ENCODE results near the gene ICE2.

Gene ICE2

DNA sequence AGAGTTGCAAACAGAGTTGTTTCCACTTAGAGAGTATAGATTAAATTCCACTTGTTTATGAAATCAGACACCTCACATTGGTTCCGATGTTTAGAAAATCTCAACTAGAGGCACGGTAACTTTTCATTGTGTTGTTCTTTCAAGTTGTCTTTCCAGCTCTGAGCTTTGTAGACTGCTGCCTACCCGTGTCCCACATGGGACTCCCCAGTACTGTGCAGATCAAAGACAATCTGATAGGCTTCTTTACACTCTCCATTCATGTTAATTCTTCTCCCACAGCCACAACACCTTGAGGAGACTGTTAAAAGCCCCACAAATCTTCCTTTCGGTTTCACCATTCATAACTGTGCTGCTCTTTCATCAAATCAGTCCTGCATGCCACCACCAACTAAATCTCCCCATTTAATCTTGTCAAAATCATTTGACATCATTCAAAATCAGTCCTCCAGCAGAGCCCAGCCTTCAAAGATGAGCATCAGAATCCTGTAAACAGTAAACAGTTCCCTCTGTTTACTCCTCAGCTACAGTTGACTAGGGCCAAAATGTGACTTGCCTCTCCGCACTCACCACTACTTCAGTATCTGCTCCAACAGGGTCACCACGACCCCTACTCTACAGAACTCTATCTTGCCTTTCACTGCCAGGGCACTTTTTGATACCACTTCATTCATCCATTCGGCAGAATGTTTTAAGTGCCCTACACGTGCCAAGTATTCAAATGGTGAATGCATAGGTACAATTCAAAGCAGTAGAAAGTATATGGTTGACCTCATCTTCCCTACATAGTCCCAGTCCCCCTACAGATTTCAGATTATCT, 89.5 kb downstream of the ICE2 start:
- H3K27ac Mint-ChIP-seq: peak overlapping the region; percentile 3
- DNase-seq (ENCODE audit: low spot score in 2 of 2) (no peak), ATAC-seq (ENCODE audit: low read depth) (peak; percentile 87)
- H3K4me3 Mint-ChIP-seq: peak overlapping the region; percentile 2
- peaks cover 33% of the 10 kb centered on the region for H3K4me1 Mint-ChIP-seq
- H3K9me3 Mint-ChIP-seq: no peaks in the 10 kb centered on the region
- H3K27me3 Mint-ChIP-seq: no peaks in the 10 kb centered on the region
- H3K36me3 Mint-ChIP-seq: peaks cover 11% of the 10 kb centered on the region

DNA sequence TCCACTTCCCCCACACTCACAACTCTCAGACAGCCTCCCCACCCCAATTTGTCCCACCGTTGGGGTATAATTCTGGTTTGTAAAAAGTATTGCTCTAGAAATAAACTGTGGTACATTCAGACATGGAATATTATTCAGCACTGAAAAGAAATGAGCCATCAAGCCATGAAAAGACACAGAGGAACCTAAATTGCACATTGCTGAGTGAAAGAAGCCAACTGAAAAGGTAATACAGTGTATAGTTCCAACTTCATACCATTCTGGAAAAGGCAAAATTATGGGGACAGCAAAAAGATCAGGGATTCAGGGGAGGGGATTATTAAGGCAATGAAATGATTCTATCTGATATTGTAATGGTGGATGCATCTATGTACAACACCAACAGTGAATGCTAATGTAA, 91.6 kb downstream of the ICE2 start:
- Mint-ChIP-seq H3K27me3 (no peaks in the 10 kb centered on the region), H3K27ac (no peak overlapping the region), H3K36me3 (peaks cover 9% of the 10 kb centered on the region), H3K4me3 (no peak overlapping the region), H3K9me3 (no peaks in the 10 kb centered on the region), H3K4me1 (peaks cover 26% of the 10 kb centered on the region)
- DNase-seq (ENCODE audit: low spot score in 2 of 2): no peak
- no peak for ATAC-seq (ENCODE audit: low read depth)

DNA sequence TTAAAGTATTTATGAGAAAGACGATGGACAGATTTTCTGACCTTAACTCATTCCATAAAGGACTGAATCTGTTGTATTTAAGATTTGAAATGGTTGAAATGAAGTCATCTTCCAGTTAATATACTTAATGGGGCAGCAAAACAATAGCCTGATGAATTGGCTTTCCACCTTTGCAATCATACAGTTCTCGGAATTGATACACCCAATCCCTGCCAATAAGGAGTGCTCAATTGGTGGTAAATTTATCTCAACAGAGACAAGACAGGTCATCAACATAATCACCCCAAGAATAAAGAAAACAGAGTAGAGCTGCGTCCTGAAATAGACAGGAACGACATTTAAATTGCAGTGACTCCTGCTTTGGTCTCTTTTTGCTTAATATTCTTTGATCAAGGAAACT, 92.3 kb downstream of the ICE2 start:
- H3K9me3 Mint-ChIP-seq: no peaks in the 10 kb centered on the region
- H3K4me3 Mint-ChIP-seq: no peak overlapping the region
- no peak overlapping the region for H3K27ac Mint-ChIP-seq
- no peak for DNase-seq (ENCODE audit: low spot score in 2 of 2)
- no peaks in the 10 kb centered on the region for H3K27me3 Mint-ChIP-seq
- peaks cover 11% of the 10 kb centered on the region for H3K36me3 Mint-ChIP-seq
- H3K4me1 Mint-ChIP-seq: peaks cover 24% of the 10 kb centered on the region
- no peak for ATAC-seq (ENCODE audit: low read depth)

DNA sequence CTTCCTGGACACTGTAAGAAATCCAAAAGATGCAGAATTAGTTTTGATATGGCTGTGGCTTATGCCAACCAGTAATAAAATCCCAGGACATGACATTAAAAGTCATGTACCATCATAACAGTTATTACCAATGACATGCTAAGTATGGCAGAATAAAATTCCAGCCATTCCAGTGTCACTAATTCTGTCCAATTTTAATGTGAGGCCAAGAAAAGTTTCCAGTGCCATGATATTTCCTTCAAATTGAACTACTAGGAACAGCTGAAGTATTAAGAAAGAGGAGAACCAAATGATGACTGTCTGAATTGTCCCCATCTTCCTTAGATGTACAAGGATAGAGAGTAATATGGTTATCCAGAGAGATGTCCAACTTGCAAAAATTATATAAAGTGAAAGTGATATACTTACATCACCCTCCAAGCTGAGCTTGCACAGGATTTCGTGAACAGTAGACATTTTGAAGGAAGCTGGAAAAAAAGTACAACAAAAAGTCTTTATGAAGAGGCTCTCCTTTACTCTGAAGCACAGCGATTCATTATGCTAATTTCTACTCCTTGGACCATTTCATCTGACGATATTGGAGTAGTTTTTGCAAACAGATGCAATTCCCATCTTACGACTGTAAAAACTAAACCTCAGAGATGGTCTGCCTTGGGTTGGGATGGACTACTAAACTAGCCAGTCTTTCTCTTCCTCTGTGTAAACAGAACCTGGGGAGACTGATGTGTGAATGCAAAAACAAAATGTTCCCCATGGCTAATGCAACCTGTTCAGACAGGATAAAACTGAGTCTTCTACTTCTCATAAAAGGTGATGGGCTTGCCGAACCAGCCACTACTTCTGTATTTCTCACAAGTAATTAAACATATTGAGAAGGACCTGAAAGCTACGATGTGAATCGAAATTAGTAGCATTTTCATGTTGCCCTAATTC, 93.1 kb downstream of the ICE2 start:
- Mint-ChIP-seq H3K27me3 (no peaks in the 10 kb centered on the region), H3K27ac (no peak overlapping the region), H3K9me3 (no peaks in the 10 kb centered on the region), H3K4me3 (no peak overlapping the region), H3K4me1 (peaks cover 20% of the 10 kb centered on the region), H3K36me3 (peaks cover 13% of the 10 kb centered on the region)
- DNase-seq (ENCODE audit: low spot score in 2 of 2) (no peak), ATAC-seq (ENCODE audit: low read depth) (no peak)

DNA sequence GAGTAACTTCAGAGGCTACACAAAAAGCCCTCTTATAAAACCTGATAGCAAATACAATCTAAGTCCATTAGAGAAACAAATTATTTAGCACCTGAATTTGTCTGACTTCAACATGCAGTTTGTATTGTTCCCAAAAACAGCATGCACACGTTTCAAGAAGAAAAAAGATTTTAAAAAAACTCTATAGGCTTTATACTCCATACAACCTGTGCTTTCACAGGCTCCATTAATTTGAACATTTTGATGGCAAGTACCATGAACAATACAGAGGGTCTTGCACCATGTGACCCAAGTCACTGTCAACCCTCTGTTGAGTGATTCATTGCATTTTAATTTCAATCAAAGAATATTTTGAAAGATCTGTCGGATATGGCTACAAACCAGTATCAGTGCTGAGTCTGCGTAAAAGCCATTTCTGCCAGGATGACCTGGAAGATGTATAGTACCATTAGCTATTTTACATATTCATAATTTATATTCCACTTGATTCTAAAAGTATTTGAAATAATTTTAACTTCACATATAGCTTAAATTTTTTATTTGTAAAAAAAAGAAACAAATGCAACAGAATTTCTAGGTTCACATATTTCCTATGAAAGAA, 94.3 kb downstream of the ICE2 start:
- H3K36me3 Mint-ChIP-seq: peaks cover 16% of the 10 kb centered on the region

DNA sequence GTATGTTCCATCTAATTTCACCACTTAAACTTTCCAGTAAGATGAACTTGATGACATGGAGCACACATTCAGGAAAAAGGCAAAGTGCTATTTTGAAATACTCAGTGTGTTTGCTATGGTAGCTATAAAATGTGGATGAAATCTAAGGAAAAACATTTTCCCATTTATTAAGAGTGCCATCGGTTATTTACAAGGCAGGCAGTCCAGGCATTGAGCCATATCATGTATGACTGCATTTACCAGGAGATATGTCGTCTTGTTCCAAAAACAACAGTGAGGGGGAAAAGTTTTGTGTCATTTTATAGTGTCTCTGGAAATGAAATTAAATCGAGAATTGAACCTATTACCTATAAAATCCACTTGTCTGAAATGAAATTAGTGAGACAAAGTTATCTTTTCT, 94.9 kb downstream of the ICE2 start:
- no peaks in the 10 kb centered on the region for H3K27me3 Mint-ChIP-seq
- no peaks in the 10 kb centered on the region for H3K9me3 Mint-ChIP-seq
- peaks cover 14% of the 10 kb centered on the region for H3K36me3 Mint-ChIP-seq
- ATAC-seq (ENCODE audit: low read depth) (no peak), DNase-seq (ENCODE audit: low spot score in 2 of 2) (no peak)
- H3K4me1 Mint-ChIP-seq: peaks cover 9% of the 10 kb centered on the region
- H3K27ac Mint-ChIP-seq: no peak overlapping the region
- no peak overlapping the region for H3K4me3 Mint-ChIP-seq

More for the DNA sequence above, 94.3 kb downstream of the ICE2 start:
- Mint-ChIP-seq H3K4me1 (peaks cover 13% of the 10 kb centered on the region), H3K27me3 (no peaks in the 10 kb centered on the region), H3K27ac (no peak overlapping the region), H3K4me3 (no peak overlapping the region), H3K9me3 (no peaks in the 10 kb centered on the region)
- ATAC-seq (ENCODE audit: low read depth): no peak
- no peak for DNase-seq (ENCODE audit: low spot score in 2 of 2)

DNA sequence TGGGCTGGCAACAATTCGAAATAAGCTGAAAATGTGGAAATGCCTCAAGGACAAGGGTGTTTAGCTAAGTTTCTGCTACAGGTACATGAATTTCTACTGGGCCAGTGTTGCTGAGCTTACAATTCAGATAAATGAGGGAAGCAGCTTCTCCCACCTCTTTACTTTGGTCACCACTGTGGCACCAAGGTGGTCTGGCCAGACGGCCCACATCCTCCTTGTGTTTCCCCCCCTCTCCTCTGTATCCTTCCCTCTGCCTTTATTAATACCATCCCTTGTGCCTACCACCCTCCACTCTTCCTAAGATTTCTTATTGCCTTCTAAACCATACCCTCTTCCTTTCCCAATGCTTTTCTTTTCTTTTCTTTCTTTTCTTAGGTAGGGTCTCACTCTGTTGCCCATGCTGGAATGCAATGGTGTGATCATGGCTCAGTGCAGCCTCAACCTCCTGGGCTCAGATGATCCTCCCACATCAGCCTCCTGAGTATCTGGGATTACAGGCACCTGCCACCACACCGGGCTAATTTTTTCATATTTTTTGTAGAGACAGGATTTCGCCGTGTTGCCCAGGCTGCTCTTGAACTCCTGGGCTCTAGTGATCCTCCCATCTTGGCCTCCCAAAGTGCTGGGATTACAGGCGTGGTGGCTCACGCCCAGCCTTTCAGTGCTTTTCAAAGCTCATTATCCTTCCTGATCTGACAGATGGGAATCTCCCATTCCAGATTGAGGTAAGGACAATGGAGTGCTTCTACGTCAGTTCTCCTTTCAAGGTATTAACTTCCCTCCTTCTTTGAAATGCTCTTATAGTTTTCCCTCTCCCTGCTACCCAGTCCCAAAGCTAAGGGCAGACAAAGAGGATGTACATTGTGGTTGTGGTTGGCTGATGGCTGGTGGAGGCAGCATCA, 95.9 kb downstream of the ICE2 start:
- Mint-ChIP-seq H3K27ac (peak overlapping the region; percentile 56), H3K4me1 (peaks cover 9% of the 10 kb centered on the region), H3K9me3 (no peaks in the 10 kb centered on the region), H3K36me3 (peaks cover 14% of the 10 kb centered on the region), H3K27me3 (no peaks in the 10 kb centered on the region), H3K4me3 (no peak overlapping the region)
- DNase-seq (ENCODE audit: low spot score in 2 of 2): no peak
- ATAC-seq (ENCODE audit: low read depth): no peak

DNA sequence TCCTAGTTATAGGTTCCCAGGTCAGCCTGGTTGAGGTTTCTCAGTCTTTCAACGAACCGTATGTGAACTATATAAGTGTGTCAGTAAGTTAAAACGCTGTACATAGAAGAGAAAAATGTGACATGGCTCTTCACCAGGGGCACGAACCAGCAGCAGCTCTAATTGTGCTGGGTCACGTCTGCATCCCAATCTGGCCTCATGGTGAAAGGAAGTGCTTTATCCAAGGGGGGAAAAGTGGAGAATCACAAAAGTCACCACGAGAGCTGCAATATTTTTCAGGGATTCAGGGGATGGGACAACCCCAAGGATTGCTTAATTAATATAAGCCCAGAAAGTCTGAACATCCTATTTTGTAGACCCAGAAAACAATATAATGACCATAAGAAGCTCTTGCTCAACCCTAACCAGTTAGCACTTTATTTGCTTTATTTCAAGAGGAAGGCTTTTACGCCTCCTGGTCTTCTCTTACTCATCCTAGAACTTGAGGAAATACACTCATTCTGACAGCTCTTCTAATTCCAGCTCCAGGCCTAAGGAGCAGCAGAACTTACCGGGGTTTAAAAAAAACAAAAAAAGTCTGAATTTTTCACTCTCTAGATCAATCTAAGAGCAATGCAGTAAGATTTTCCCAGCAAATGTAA, 97.7 kb downstream of the ICE2 start:
- H3K36me3 Mint-ChIP-seq: peaks cover 15% of the 10 kb centered on the region
- H3K4me3 Mint-ChIP-seq: no peak overlapping the region
- no peaks in the 10 kb centered on the region for H3K9me3 Mint-ChIP-seq
- ATAC-seq (ENCODE audit: low read depth) (no peak), DNase-seq (ENCODE audit: low spot score in 2 of 2) (no peak)
- H3K4me1 Mint-ChIP-seq: peaks cover 3% of the 10 kb centered on the region
- no peak overlapping the region for H3K27ac Mint-ChIP-seq
- no peaks in the 10 kb centered on the region for H3K27me3 Mint-ChIP-seq

DNA sequence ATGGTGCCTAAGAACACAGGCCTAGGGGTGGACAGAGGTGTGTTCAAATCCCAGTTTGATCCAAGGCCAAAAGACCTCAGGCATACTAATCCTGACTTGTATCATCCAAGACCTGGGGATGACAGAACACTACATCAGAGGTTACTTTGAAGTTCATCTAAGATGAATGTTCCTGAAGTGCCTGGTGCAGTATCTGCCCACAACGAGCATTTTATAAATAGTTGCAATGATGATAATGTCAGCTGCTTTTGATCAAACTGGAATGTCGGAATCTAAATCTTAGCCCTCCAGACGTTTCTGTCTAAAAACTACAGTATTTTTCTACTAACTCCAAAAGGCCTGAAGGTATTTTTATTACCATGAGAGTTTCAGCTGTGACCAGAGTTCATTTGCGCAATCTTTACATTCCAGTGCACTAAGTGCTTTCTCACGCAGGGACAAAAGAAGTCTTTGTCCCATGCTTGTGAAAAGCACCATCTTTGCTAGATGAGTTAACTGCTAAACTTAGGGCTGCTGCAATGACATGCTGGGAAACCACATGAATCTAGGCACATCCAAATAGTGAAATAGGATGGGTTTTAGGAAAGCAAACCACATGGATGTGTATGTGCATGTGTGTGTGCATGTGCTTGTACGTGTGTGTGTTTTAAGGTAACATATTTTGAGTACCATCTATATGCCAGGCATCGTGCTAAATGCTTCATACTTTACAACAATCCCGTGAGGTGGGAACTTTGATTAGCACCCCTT, 99.2 kb downstream of the ICE2 start:
- no peak for DNase-seq (ENCODE audit: low spot score in 2 of 2)
- Mint-ChIP-seq H3K4me3 (no peak overlapping the region), H3K9me3 (no peaks in the 10 kb centered on the region), H3K27ac (no peak overlapping the region), H3K27me3 (no peaks in the 10 kb centered on the region), H3K36me3 (peaks cover 23% of the 10 kb centered on the region), H3K4me1 (peaks cover 3% of the 10 kb centered on the region)
- ATAC-seq (ENCODE audit: low read depth): no peak

DNA sequence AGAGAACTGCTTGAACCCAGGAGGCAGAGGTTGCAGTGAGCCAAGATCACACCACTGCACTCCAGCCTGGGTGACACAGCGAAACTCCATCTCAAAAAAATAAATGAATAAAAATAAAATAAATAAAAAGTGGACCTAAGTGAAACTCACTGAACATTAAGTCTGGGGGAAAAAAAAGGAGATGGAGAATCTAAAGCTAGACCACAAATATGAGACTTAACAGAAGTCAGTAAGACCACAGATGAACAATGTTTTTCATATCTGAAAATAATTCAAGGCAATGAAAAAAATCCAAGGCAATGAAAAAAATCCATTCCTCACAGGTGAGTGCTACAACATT, 99.8 kb downstream of the ICE2 start:
- H3K9me3 Mint-ChIP-seq: no peaks in the 10 kb centered on the region
- H3K27me3 Mint-ChIP-seq: no peaks in the 10 kb centered on the region
- H3K27ac Mint-ChIP-seq: no peak overlapping the region
- no peak overlapping the region for H3K4me3 Mint-ChIP-seq
- H3K4me1 Mint-ChIP-seq: peaks cover 3% of the 10 kb centered on the region
- H3K36me3 Mint-ChIP-seq: peaks cover 23% of the 10 kb centered on the region
- DNase-seq (ENCODE audit: low spot score in 2 of 2): no peak
- ATAC-seq (ENCODE audit: low read depth): no peak

DNA sequence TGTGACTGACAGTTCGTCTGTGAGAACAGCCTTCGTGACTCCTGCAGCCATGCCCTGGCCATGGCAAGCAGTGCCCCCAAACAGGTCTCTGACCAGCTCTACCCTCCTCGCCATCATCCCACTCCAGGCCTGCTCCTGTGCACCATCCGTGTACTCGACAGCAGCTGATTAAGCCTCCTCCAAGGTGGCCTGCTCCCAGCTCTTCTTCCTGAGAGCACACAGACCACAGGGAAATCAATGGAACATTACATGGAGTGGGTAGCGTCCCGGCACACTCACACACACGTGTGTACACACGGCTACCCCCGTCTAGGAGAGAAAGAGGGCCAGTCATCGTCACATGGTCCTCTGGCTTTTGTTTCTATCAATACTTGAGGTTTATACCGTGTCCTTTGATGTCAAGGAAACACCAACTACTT, 102.3 kb downstream of the ICE2 start:
- DNase-seq (ENCODE audit: low spot score in 2 of 2): no peak
- H3K36me3 Mint-ChIP-seq: peaks cover 24% of the 10 kb centered on the region
- no peaks in the 10 kb centered on the region for H3K9me3 Mint-ChIP-seq
- H3K4me3 Mint-ChIP-seq: no peak overlapping the region
- H3K4me1 Mint-ChIP-seq: no peaks in the 10 kb centered on the region
- ATAC-seq (ENCODE audit: low read depth): no peak
- H3K27ac Mint-ChIP-seq: no peak overlapping the region
- no peaks in the 10 kb centered on the region for H3K27me3 Mint-ChIP-seq

DNA sequence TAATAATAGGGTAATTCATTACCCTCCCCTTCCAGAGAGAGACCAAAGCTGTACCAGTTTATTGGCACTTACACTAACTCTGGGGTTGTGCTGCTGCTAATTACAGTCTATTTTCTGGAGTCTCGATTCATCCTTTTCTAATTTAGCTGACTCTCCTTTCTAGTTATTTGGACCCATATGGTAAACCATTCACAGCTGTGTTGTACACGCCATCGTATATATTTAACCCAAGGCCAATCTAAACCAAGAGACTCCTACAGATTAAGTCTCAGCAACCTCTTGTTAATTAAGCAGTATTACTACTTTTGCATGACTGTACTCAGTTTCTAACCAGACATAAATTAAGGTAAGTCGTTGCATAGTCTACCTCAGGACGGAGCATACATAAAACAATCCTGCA, 103.6 kb downstream of the ICE2 start:
- Mint-ChIP-seq H3K27me3 (no peaks in the 10 kb centered on the region), H3K27ac (no peak overlapping the region), H3K36me3 (peaks cover 27% of the 10 kb centered on the region)

More for the DNA sequence above, 103.6 kb downstream of the ICE2 start:
- no peaks in the 10 kb centered on the region for H3K9me3 Mint-ChIP-seq
- ATAC-seq (ENCODE audit: low read depth) (no peak), DNase-seq (ENCODE audit: low spot score in 2 of 2) (no peak)
- H3K4me1 Mint-ChIP-seq: no peaks in the 10 kb centered on the region
- no peak overlapping the region for H3K4me3 Mint-ChIP-seq
